MG63 (cell line): ENCODE measurements around the gene TNFSF10. TPM values are rescaled to one million over a fixed set of nuclear protein-coding genes. Genes with fewer than 3 reads are reported as not detected.

Experiments
- total RNA-seq: library from RNA; depleted of rRNA; stranded (reverse); fragments of >200 nt; shearing (Covaris generic); gene quantifications from 2 replicates; pipeline ENCODE4 v1.2.3, GENCODE V29; 2014; ENCODE audit warnings: low replicate concordance; rRNA removed

Gene TNFSF10
- total RNA-seq, 1 experiment from 2014 or later, result not detected

Other genes with a start within 250 kb of the TNFSF10 start
- not detected in 2 replicates for gene GHSR, start 75.0 kb downstream of the TNFSF10 start, total RNA-seq
- 24.8 and 26.1 TPM in 2 replicates for gene NCEH1, start 187.6 kb upstream of the TNFSF10 start, total RNA-seq
- gene ECT2, start 227.3 kb upstream of the TNFSF10 start, total RNA-seq, result 49.2 and 84.5 TPM in 2 replicates